NOMO-1 (cell line): ENCODE data around the gene ENPP7.

Source experiments
- DNase-seq, 2 experiments: peaks; one replicate each; lab custom pipeline; 2025; ENCODE audit not compliant: unreplicated experiment in 2 of 2; lab: John Stamatoyannopoulos, UW

Gene ENPP7

GRCh38 chr17:79730769-79731483, at the start of gene ENPP7:
ENPP7 (plus strand) TSS chr17:79730943; CDS start chr17:79731140, 197 bp downstream.
- DNase-seq = no peak

GRCh38 chr17:79681101-79681621, 49.6 kb upstream of the ENPP7 start:
- no peak for DNase-seq

- DNase-seq = no peak
Measured at GRCh38 chr17:79681628-79682261, 49.0 kb upstream of the ENPP7 start.

- no peak for DNase-seq
Measured at GRCh38 chr17:79683365-79683764, 47.4 kb upstream of the ENPP7 start.

GRCh38 chr17:79684132-79684985, 46.4 kb upstream of the ENPP7 start:
- no peak for DNase-seq

- DNase-seq = no peak
Measured at GRCh38 chr17:79685121-79685520, 45.6 kb upstream of the ENPP7 start.

GRCh38 chr17:79686476-79686875, 44.3 kb upstream of the ENPP7 start:
- DNase-seq = no peak

- DNase-seq = no peak
Measured at GRCh38 chr17:79690466-79690865, 40.3 kb upstream of the ENPP7 start.

GRCh38 chr17:79690988-79691836, 39.5 kb upstream of the ENPP7 start:
- no peak for DNase-seq

GRCh38 chr17:79691931-79692330, 38.8 kb upstream of the ENPP7 start:
- no peak for DNase-seq

- no peak for DNase-seq
Measured at GRCh38 chr17:79693419-79693818, 37.3 kb upstream of the ENPP7 start.

GRCh38 chr17:79695293-79695790, 35.4 kb upstream of the ENPP7 start:
- no peak for DNase-seq

- no peak for DNase-seq
Measured at GRCh38 chr17:79695797-79696609, 34.7 kb upstream of the ENPP7 start.

- no peak for DNase-seq
Measured at GRCh38 chr17:79696610-79696982, 34.1 kb upstream of the ENPP7 start.

- no peak for DNase-seq
Measured at GRCh38 chr17:79698146-79698846, 32.4 kb upstream of the ENPP7 start.

GRCh38 chr17:79699386-79700036, 31.2 kb upstream of the ENPP7 start:
- DNase-seq = no peak

GRCh38 chr17:79700592-79700991, 30.2 kb upstream of the ENPP7 start:
- no peak for DNase-seq

- no peak for DNase-seq
Measured at GRCh38 chr17:79702034-79702433, 28.7 kb upstream of the ENPP7 start.
